ENCODE measurements around the gene RIPPLY3.
"Not testable (repeated sequence)": the region's sequence is repeated elsewhere in the genome, so short reads cannot be mapped to it uniquely, and the experiment has no call there.

Gene RIPPLY3

DNA sequence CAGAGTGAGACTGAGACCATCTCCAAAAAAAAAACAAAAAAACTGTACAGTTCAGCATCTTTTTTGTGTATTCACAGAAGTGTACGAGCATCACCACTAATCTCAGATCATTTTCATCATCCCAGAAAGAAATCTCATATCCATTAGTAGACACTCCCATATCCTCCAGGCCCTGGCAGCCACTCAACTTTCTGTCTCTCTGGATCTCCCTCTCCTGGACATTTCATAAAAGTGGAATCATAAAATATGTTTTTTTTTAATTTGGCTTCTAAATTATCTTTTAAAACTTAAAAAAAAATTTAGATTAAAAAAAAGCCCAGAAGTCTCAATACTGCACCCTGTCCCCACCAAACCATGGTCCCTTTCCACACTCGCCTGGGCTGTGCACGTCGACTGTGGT lies 22.1 kb downstream of the RIPPLY3 start:
- H3K9ac ChIP-seq (ENCODE audit: low read length): no peak overlapping the region
- no peaks in the 10 kb centered on the region for H3K4me1 ChIP-seq (ENCODE audit: control insufficient read depth, insufficient read depth, low read length)
- no peak overlapping the region for H3K4me3 ChIP-seq (ENCODE audit: low read depth, low read length)
- H3K9me3 ChIP-seq (ENCODE audit: control insufficient read depth, insufficient read depth, low read depth, low read length): no peaks in the 10 kb centered on the region
- H3K27ac ChIP-seq (ENCODE audit: low read depth, low read length): no peak overlapping the region
- no peaks in the 10 kb centered on the region for H3K36me3 ChIP-seq (ENCODE audit: control insufficient read depth, insufficient read depth, low read length)
- H3K27me3 ChIP-seq (ENCODE audit: control insufficient read depth, insufficient read depth, low read length): no peaks in the 10 kb centered on the region; the same call in 1 of the 2 replicates

DNA sequence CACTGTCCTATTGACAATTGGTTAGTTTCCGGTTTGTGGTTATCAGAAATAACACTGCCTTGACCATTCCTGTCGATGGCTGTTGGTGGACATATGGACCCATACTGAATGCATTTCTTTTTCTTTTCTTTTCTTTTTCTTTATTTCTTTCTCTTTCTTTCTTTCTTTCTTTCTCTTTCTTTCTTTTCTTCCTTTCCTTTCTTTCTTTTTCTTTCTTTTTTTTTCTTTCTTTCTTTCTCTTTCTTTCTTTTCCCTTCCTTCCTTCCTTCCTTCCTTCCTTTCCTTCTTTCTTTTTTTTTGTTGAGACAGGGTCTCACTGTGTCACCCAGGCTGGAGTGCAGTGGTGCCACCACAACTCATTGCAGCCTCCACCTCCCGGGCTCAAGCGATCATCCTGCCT lies 24.4 kb downstream of the RIPPLY3 start:
- H3K9me3 ChIP-seq (ENCODE audit: control insufficient read depth, insufficient read depth, low read depth, low read length): no peaks in the 10 kb centered on the region
- H3K4me1 ChIP-seq (ENCODE audit: control insufficient read depth, insufficient read depth, low read length): no peaks in the 10 kb centered on the region
- H3K27ac ChIP-seq (ENCODE audit: low read depth, low read length): no peak overlapping the region
- no peaks in the 10 kb centered on the region; the same call in 1 of the 2 replicates for H3K27me3 ChIP-seq (ENCODE audit: control insufficient read depth, insufficient read depth, low read length)
- no peak overlapping the region for H3K4me3 ChIP-seq (ENCODE audit: low read depth, low read length)
- no peak overlapping the region for H3K9ac ChIP-seq (ENCODE audit: low read length)
- H3K36me3 ChIP-seq (ENCODE audit: control insufficient read depth, insufficient read depth, low read length): no peaks in the 10 kb centered on the region

DNA sequence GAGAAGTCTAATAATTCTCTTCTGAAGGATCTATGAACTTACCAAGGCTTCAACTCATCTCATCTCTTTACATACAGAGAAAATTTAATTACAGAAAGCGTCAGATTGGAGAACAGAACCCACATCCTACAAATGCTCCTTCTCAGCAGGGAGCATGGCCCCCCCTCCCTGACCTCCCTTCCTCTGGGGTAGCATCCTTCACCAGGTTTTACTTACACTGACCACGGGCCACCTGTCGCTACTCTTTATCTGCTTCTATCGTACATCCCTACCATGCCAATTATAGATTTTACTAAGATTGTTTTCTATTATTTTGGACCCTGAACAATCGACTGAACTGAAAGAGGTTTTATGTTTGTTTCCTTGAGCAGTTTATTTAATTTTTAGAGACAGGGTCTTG lies 25.8 kb downstream of the RIPPLY3 start:
- no peak overlapping the region for H3K27ac ChIP-seq (ENCODE audit: low read depth, low read length)

DNA sequence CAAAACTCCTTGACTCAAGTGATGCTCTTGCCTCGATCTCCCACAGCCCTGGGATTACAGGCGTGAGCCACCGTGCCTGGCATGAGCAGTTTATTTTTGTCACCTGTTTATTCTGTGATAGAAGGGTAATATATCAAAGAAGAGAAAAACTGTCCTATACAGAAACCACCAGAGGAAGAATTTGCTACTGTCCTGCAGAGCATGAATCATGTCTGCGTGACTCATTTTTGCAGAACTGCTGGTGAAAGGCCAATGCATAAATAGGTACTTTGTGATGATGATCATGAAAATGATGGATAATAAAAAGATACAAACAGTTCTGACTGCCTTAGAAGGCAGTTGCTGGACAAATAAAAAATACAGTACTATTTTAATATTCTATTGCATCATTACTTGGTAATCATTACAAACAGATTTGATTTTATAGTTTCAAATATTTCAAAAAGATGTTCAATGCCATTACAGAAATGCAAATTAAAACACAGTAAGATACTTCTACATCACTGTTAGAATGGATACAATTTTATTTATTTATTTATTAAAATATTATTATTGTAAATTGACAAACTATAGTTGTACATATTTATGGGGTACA lies 26.5 kb downstream of the RIPPLY3 start:
- Histone ChIP-seq H3K4me1 (ENCODE audit: control insufficient read depth, insufficient read depth, low read length) (no peaks in the 10 kb centered on the region), H3K9me3 (ENCODE audit: control insufficient read depth, insufficient read depth, low read depth, low read length) (no peaks in the 10 kb centered on the region), H3K36me3 (ENCODE audit: control insufficient read depth, insufficient read depth, low read length) (no peaks in the 10 kb centered on the region), H3K9ac (ENCODE audit: low read length) (no peak overlapping the region), H3K4me3 (ENCODE audit: low read depth, low read length) (no peak overlapping the region), H3K27me3 (ENCODE audit: control insufficient read depth, insufficient read depth, low read length) (peaks cover 12% of the 10 kb centered on the region), H3K27ac (ENCODE audit: low read depth, low read length) (no peak overlapping the region)

More for the DNA sequence above, 25.8 kb downstream of the RIPPLY3 start:
- Histone ChIP-seq H3K9me3 (ENCODE audit: control insufficient read depth, insufficient read depth, low read depth, low read length) (no peaks in the 10 kb centered on the region), H3K9ac (ENCODE audit: low read length) (no peak overlapping the region), H3K4me3 (ENCODE audit: low read depth, low read length) (no peak overlapping the region), H3K4me1 (ENCODE audit: control insufficient read depth, insufficient read depth, low read length) (no peaks in the 10 kb centered on the region), H3K36me3 (ENCODE audit: control insufficient read depth, insufficient read depth, low read length) (no peaks in the 10 kb centered on the region), H3K27me3 (ENCODE audit: control insufficient read depth, insufficient read depth, low read length) (peaks cover 5% of the 10 kb centered on the region)

DNA sequence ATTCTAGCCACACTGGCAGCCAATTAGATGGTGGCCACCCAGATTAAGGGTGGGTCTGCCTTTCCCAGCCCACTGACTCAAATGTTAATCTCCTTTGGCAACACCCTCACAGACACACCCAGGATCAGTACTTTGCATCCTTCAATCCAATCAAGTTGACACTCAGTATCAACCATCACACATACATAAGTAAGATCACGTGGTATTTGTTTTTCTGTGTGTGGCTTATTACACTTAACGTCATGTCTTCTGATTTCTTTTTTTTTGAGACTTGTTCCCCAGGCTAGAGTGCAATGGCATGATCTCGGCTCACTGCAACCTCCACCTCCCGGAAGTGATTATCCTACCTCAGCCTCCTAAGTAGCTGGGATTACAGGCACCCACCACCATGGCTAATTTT lies 27.9 kb downstream of the RIPPLY3 start:
- not testable (repeated sequence) for H3K9ac ChIP-seq (ENCODE audit: low read length); H3K4me1 ChIP-seq (ENCODE audit: control insufficient read depth, insufficient read depth, low read length)

DNA sequence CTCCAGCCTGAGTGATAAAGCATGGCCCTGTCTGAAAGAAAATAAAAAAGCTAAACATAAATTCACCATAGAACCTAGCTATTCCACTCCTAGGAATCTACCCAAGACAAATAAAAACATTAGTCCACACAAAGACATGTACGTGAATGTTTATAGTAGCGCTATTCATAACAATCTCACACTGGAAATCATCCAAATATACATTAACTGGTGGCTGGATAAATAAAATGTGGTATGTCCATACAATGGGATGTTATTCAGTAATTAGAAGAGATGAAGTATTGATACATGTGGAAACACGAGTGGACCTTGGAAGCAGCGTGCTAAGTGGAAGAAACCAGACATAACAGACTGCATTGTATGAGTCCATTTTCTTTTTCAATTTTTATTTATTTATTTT lies 29.7 kb downstream of the RIPPLY3 start:
- H3K9ac ChIP-seq (ENCODE audit: low read length): no peak overlapping the region

More for the DNA sequence above, 27.9 kb downstream of the RIPPLY3 start:
- not testable (repeated sequence) for H3K4me3 ChIP-seq (ENCODE audit: low read depth, low read length); H3K27ac ChIP-seq (ENCODE audit: low read depth, low read length); H3K36me3 ChIP-seq (ENCODE audit: control insufficient read depth, insufficient read depth, low read length); H3K9me3 ChIP-seq (ENCODE audit: control insufficient read depth, insufficient read depth, low read depth, low read length)
- peaks cover 24% of the 10 kb centered on the region for H3K27me3 ChIP-seq (ENCODE audit: control insufficient read depth, insufficient read depth, low read length)

DNA sequence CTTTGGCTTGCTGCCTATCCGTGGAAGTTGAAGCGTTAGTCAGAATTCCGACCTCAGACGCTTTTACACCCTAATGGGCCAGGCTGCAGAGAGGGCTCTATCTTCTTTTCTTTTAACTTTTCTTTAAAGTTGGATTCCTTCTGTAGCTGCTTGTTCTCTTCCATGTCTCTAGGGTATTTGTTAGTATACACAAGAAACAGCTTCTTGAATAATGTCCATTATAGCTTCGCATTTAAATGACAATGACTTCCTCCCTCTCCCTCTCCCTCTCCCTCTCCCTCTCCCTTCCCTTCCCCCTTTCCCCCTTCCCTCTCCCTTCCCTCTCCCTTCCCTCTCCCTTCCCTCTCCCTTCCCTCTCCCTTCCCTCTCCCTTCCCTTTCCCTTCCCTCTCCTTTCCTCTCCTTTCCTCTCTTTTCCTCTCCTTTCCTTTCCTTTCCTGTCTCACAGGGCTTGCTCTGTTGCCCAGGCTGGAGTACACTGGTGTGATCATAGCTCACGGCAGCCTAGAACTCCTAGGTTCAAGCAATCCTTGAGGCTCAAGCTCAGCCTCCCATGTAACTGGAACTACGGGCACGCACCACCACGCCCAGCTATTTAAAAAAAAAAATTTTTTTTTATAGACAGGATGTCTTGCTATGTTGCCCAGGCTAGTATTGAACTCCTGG lies 33.0 kb downstream of the RIPPLY3 start:
- H3K27ac ChIP-seq (ENCODE audit: low read depth, low read length): no peak overlapping the region
- H3K27me3 ChIP-seq (ENCODE audit: control insufficient read depth, insufficient read depth, low read length): peaks cover 47% of the 10 kb centered on the region
- no peak overlapping the region for H3K9ac ChIP-seq (ENCODE audit: low read length)
- H3K4me3 ChIP-seq (ENCODE audit: low read depth, low read length): no peak overlapping the region
- no peaks in the 10 kb centered on the region for H3K9me3 ChIP-seq (ENCODE audit: control insufficient read depth, insufficient read depth, low read depth, low read length)
- H3K36me3 ChIP-seq (ENCODE audit: control insufficient read depth, insufficient read depth, low read length): no peaks in the 10 kb centered on the region
- H3K4me1 ChIP-seq (ENCODE audit: control insufficient read depth, insufficient read depth, low read length): peaks cover 14% of the 10 kb centered on the region

More for the DNA sequence above, 29.7 kb downstream of the RIPPLY3 start:
- Histone ChIP-seq H3K9me3 (ENCODE audit: control insufficient read depth, insufficient read depth, low read depth, low read length) (no peaks in the 10 kb centered on the region), H3K27me3 (ENCODE audit: control insufficient read depth, insufficient read depth, low read length) (peaks cover 40% of the 10 kb centered on the region), H3K4me1 (ENCODE audit: control insufficient read depth, insufficient read depth, low read length) (peaks cover 4% of the 10 kb centered on the region), H3K36me3 (ENCODE audit: control insufficient read depth, insufficient read depth, low read length) (no peaks in the 10 kb centered on the region), H3K4me3 (ENCODE audit: low read depth, low read length) (no peak overlapping the region), H3K27ac (ENCODE audit: low read depth, low read length) (no peak overlapping the region)

DNA sequence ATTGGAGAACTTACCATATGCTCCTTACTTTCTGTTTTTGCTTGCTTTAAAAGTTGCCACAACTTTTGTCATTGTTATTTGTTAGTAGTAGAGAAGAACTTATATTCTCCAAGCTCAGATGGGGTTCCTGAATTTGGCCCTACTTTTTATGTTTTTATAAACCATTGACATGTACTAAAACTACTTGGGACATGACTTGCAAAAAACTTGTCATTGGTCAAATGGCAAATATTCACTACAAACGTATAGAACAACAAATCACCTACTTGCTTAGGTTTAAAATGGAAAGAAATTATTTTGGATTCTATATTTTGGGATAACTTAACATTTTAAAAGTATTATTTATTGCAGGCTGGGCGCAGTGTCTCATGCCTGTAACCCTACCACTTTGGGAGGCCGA lies 33.7 kb downstream of the RIPPLY3 start:
- no peak overlapping the region for H3K4me3 ChIP-seq (ENCODE audit: low read depth, low read length)
- H3K27ac ChIP-seq (ENCODE audit: low read depth, low read length): no peak overlapping the region
- peaks cover 14% of the 10 kb centered on the region for H3K4me1 ChIP-seq (ENCODE audit: control insufficient read depth, insufficient read depth, low read length)
- no peaks in the 10 kb centered on the region for H3K36me3 ChIP-seq (ENCODE audit: control insufficient read depth, insufficient read depth, low read length)
- no peaks in the 10 kb centered on the region for H3K9me3 ChIP-seq (ENCODE audit: control insufficient read depth, insufficient read depth, low read depth, low read length)
- peaks cover 47% of the 10 kb centered on the region for H3K27me3 ChIP-seq (ENCODE audit: control insufficient read depth, insufficient read depth, low read length)
- H3K9ac ChIP-seq (ENCODE audit: low read length): no peak overlapping the region

DNA sequence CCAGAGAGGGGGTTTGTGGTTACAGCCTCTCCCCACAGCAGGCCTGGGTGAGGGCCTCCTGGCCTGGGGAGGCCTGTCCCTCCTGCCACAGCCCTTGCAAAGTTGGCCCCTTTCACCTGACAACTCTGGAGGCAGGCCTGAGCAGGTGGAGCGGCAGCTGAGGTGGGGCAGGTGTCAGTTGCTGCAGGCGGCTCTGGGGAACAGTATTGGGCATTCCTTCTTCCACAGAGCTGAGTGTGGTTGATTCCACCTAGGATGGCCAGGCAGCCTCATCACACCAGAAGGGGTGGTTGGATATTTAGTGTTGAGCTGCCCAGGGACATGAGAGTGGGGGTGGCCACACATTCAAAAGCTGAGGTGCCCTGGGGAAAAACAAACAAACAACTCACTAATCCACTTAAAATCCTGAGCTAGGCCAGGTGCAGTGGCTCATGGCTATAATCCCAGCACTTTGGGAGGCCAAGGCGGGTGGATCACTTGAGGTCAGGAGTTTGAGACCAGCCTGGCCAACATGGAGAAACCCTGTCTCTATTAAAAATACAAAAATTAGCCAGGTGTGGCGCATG lies 35.3 kb downstream of the RIPPLY3 start:
- Histone ChIP-seq H3K9ac (ENCODE audit: low read length) (no peak overlapping the region), H3K27ac (ENCODE audit: low read depth, low read length) (no peak overlapping the region), H3K4me1 (ENCODE audit: control insufficient read depth, insufficient read depth, low read length) (peaks cover 18% of the 10 kb centered on the region), H3K27me3 (ENCODE audit: control insufficient read depth, insufficient read depth, low read length) (peaks cover 45% of the 10 kb centered on the region), H3K9me3 (ENCODE audit: control insufficient read depth, insufficient read depth, low read depth, low read length) (no peaks in the 10 kb centered on the region), H3K4me3 (ENCODE audit: low read depth, low read length) (no peak overlapping the region), H3K36me3 (ENCODE audit: control insufficient read depth, insufficient read depth, low read length) (no peaks in the 10 kb centered on the region)

DNA sequence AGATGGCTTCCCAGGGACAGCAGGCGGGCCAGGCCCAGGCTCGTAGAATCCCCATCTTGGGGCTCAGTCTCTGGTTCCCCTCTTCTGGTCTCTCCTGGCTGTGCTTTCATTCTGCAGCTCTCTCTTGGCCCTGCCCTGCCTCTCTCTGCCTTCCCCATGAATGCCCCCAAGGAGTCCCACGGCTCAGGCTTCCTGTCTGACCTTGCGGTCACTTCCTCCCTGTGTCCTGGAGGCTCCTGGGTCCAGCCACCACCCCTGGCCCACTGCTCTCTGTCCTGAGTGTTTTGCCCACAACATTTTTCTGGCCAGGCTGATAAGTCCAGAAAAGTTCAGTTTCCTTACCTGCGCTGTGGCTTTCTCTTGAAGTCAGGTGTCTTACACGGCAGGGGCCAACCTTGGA lies 37.3 kb downstream of the RIPPLY3 start:
- Histone ChIP-seq H3K9ac (ENCODE audit: low read length) (no peak overlapping the region), H3K27me3 (ENCODE audit: control insufficient read depth, insufficient read depth, low read length) (peaks cover 42% of the 10 kb centered on the region), H3K27ac (ENCODE audit: low read depth, low read length) (no peak overlapping the region), H3K36me3 (ENCODE audit: control insufficient read depth, insufficient read depth, low read length) (no peaks in the 10 kb centered on the region), H3K4me1 (ENCODE audit: control insufficient read depth, insufficient read depth, low read length) (peaks cover 30% of the 10 kb centered on the region), H3K4me3 (ENCODE audit: low read depth, low read length) (no peak overlapping the region), H3K9me3 (ENCODE audit: control insufficient read depth, insufficient read depth, low read depth, low read length) (no peaks in the 10 kb centered on the region)

DNA sequence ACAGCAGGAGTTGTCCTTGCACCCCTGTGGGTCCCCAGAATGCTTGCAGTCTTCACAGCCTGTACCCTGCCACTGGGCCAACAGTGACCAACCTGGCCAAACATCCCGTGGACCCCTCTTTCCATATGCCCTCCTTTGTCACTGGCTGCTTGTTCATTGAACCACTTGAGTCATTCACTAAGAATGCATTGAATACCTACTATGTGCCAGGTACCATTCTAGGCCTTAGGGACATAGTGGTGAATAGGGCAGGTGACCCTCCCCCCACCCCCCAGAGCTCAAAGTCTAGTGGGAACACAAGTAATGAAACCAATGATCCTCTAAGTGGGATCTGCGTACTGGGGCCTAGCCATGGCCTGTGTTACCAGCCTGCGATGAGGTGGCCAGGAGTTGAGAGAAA lies 38.1 kb downstream of the RIPPLY3 start:
- Histone ChIP-seq H3K36me3 (ENCODE audit: control insufficient read depth, insufficient read depth, low read length) (no peaks in the 10 kb centered on the region), H3K4me3 (ENCODE audit: low read depth, low read length) (no peak overlapping the region), H3K9me3 (ENCODE audit: control insufficient read depth, insufficient read depth, low read depth, low read length) (no peaks in the 10 kb centered on the region), H3K27ac (ENCODE audit: low read depth, low read length) (no peak overlapping the region), H3K27me3 (ENCODE audit: control insufficient read depth, insufficient read depth, low read length) (peaks cover 44% of the 10 kb centered on the region), H3K4me1 (ENCODE audit: control insufficient read depth, insufficient read depth, low read length) (peaks cover 26% of the 10 kb centered on the region), H3K9ac (ENCODE audit: low read length) (no peak overlapping the region)

All from HUES6 (cell line).